NOMO-1 treated with DMSO at 0.1 percent for 48 hours (cell line): Measurements from ENCODE around the gene GCSAML.
A peak's percentile ranks its signal among the peaks of the same experiment; 100 is the strongest.
"Not testable (repeated sequence)": the region's sequence is repeated elsewhere in the genome, so short reads cannot be mapped to it uniquely, and the experiment has no call there.

Experiments
- DNase-seq: peaks from one replicate; lab custom pipeline; 2025; ENCODE audit not compliant: unreplicated experiment; lab: John Stamatoyannopoulos, UW

GCSAML gene

GRCh38 chr1:247548769-247549182 lies at the start of gene GCSAML:
GCSAML (plus strand) TSS chr1:247549134; CDS start chr1:247549192, 58 bp downstream.
- peak; percentile 25 for DNase-seq

- DNase-seq: peak; percentile 76
Measured at GRCh38 chr1:247500865-247501264, 48.1 kb upstream of the GCSAML start.

GRCh38 chr1:247506831-247507230 lies 42.1 kb upstream of the GCSAML start:
- DNase-seq: no peak

- DNase-seq: no peak
Measured at GRCh38 chr1:247517795-247518612, 30.9 kb upstream of the GCSAML start.

GRCh38 chr1:247518613-247518891 lies 30.4 kb upstream of the GCSAML start:
- DNase-seq: no peak

- not testable (repeated sequence) for DNase-seq
Measured at GRCh38 chr1:247521886-247522285, 27.0 kb upstream of the GCSAML start.

GRCh38 chr1:247528812-247529474 lies 20.0 kb upstream of the GCSAML start:
- DNase-seq: no peak

- DNase-seq: peak; percentile 48
Measured at GRCh38 chr1:247529771-247530355, 19.1 kb upstream of the GCSAML start.

- DNase-seq: no peak
Measured at GRCh38 chr1:247530785-247531184, 18.1 kb upstream of the GCSAML start.

GRCh38 chr1:247531937-247532336 lies 17.0 kb upstream of the GCSAML start:
- DNase-seq: no peak

- DNase-seq: no peak
Measured at GRCh38 chr1:247535402-247535801, 13.5 kb upstream of the GCSAML start.

- DNase-seq: no peak
Measured at GRCh38 chr1:247536340-247536739, 12.6 kb upstream of the GCSAML start, which contains the start of gene OR2C3. OR2C3 (minus strand) TSS chr1:247536440; CDS start chr1:247532511, 3,929 bp downstream.

- DNase-seq: no peak
Measured at GRCh38 chr1:247538561-247538960, 10.4 kb upstream of the GCSAML start.

GRCh38 chr1:247539215-247539614 lies 9.7 kb upstream of the GCSAML start:
- DNase-seq: no peak

GRCh38 chr1:247540581-247540980 lies 8.4 kb upstream of the GCSAML start:
- no peak for DNase-seq

GRCh38 chr1:247542811-247543210 lies 6.1 kb upstream of the GCSAML start:
- no peak for DNase-seq

- no peak for DNase-seq
Measured at GRCh38 chr1:247548092-247548491, 842 bp upstream of the GCSAML start.

GRCh38 chr1:247551721-247552120 lies 2.8 kb downstream of the GCSAML start:
- no peak for DNase-seq

- no peak for DNase-seq
Measured at GRCh38 chr1:247552231-247552630, 3.3 kb downstream of the GCSAML start.

GRCh38 chr1:247557926-247558674 lies 9.2 kb downstream of the GCSAML start:
- no peak for DNase-seq

- no peak for DNase-seq
Measured at GRCh38 chr1:247561711-247562110, 12.8 kb downstream of the GCSAML start.
